ENCODE results near the gene PYGB. TPM values are rescaled to one million over a fixed set of nuclear protein-coding genes. Genes with fewer than 3 reads are reported as not detected.
A peak's percentile ranks its signal among the peaks of the same experiment; 100 is the strongest.
"Not testable (repeated sequence)": the region's sequence is repeated elsewhere in the genome, so short reads cannot be mapped to it uniquely, and the experiment has no call there.

The PYGB gene
- total RNA-seq, 4 donors from 2014 or later, result 83.2 to 141 (median 94.6) TPM

GRCh38 chr20:25310921-25311728 is 63.2 kb downstream of the PYGB start:
- peak; percentile 32 to 46 for DNase-seq
- H3K4me1 ChIP-seq, result peaks cover 20 to 31% of the 10 kb centered on the region in 2 donors
- 62 to 67% methylated on average over 6 of the region's 6 CpGs for WGBS, 2 donors
- intact Hi-C loops (cut with DNase I), result loop anchor here (2.0 kb wide), 1 partner anchor 70 kb away; no protein-coding TSS in a partner anchor
- no peaks in the 10 kb centered on the region for H3K9me3 ChIP-seq
- no peak overlapping the region for H3K4me3 ChIP-seq (replicated peaks in 1 of 3)
- TF ChIP-seq, protein P1, sequence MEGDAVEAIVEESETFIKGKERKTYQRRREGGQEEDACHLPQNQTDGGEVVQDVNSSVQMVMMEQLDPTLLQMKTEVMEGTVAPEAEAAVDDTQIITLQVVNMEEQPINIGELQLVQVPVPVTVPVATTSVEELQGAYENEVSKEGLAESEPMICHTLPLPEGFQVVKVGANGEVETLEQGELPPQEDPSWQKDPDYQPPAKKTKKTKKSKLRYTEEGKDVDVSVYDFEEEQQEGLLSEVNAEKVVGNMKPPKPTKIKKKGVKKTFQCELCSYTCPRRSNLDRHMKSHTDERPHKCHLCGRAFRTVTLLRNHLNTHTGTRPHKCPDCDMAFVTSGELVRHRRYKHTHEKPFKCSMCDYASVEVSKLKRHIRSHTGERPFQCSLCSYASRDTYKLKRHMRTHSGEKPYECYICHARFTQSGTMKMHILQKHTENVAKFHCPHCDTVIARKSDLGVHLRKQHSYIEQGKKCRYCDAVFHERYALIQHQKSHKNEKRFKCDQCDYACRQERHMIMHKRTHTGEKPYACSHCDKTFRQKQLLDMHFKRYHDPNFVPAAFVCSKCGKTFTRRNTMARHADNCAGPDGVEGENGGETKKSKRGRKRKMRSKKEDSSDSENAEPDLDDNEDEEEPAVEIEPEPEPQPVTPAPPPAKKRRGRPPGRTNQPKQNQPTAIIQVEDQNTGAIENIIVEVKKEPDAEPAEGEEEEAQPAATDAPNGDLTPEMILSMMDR (IDR thresholded peaks at IDR 0.05), result no peak
- no peak for TF ChIP-seq POLR2A (IDR thresholded peaks at IDR 0.05)
- H3K36me3 ChIP-seq, result peaks cover 5 to 18% of the 10 kb centered on the region in 2 donors
- H3K27me3 ChIP-seq, result no peaks in the 10 kb centered on the region
- H3K27ac ChIP-seq, result peak overlapping the region; percentile 58 to 91 (median 83)

DNA sequence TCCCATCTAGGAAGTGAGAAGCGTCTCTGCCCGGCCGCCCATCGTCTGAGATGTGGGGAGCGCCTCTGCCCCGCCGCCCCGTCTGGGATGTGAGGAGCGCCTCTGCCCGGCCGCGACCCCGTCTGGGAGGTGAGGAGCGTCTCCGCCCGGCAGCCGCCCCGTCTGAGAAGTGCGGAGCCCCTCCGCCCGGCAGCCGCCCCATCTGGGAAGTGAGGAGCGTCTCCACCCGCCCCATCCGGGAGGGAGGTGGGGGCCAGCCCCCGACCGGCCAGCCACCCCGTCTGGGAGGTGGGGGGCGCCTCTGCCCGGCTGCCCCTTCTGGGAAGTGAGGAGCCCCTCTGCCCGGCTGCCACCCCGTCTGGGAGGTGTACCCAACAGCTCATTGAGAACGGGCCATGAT is 64.8 kb downstream of the PYGB start:
- Histone ChIP-seq H3K36me3 (peaks cover 5 to 11% of the 10 kb centered on the region in 2 donors), H3K4me1 (peaks cover 20 to 31% of the 10 kb centered on the region in 2 donors)
- H3K9me3 ChIP-seq; H3K4me3 ChIP-seq (replicated peaks in 1 of 3); H3K27me3 ChIP-seq; H3K27ac ChIP-seq; intact Hi-C loops (cut with DNase I): not testable (repeated sequence)
- DNase-seq, result peak in 1 of 2 donors; percentile 0
- no CpG with 5 or more reads among the region's 33 CpGs for WGBS, 2 donors

DNA sequence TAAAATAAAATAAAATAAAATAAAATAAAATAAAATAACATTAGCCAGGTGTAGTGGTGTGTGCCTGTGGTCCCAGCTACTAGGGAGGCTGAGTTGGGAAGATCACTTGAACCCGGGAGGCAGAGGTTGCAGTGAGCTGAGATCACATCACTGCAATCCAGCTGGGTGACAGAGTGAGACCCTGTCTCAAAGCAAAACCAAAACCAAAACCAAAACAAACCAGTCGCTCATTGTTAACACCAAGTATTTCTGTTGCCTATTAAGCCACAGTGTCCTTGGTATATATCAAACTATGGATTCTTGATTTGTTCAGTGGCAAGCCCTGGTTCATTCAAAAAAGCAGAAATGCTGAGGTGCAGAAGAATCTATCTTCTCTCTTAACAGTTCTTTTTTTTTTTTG is 65.7 kb downstream of the PYGB start:
- Histone ChIP-seq H3K36me3 (peaks cover 0 to 5% of the 10 kb centered on the region in 2 donors), H3K4me1 (peaks cover 20 to 31% of the 10 kb centered on the region in 2 donors), H3K27me3 (no peaks in the 10 kb centered on the region), H3K9me3 (no peaks in the 10 kb centered on the region), H3K27ac (peak overlapping the region in 1 of 3 donors; percentile 20), H3K4me3 (replicated peaks in 1 of 3) (no peak overlapping the region)
- no peak for TF ChIP-seq POLR2A (IDR thresholded peaks at IDR 0.05)
- TF ChIP-seq, protein P1 (IDR thresholded peaks at IDR 0.05), result no peak
- peak; percentile 1 to 3 for DNase-seq
- 71 to 82% methylated on average over 2 of the region's 2 CpGs for WGBS, 2 donors
- intact Hi-C loops (cut with DNase I), result no loop called here

DNA sequence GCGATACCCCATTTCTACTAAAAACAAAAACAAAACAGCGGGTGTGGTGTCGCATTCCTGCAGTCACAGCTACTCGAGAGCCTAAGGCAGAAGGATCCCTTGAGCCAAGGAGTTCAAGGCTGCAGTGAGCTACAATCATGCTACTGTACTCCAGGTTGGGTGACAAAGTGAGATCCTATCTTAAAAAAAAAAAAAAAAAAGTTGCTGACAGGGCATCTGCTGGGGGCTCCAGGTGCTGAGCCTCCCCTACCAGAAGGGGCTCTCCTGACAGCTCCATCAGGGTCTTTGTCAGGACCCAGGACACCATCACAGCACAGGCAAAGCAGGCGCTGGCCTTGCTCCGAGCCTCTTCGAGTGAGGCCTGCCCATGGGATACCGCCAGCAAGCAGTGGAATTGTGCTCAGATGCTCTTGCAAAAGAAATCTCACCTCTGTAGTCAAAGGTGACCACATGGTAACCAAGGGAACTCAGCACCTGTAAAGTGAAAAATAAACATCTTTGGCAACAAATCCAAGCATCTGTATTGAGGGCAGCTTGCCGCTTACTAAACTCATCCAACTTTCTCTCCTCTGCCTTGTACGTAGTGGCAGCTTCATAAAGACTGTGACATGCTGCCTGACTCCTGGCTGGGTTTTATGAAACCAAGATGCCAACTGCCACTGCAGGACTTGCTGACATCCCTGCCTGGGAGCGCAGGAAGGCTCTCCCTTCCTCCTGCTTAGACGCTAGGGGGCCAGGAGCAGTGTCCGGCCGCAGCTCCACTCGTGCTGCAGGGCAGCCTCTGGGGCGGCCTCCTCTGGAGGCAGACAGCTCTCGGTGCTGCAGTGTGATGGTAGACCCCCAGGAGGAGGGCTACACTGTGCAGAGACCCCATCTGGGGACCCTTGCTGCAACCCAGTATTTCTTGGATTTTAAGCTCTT is 66.9 kb downstream of the PYGB start:
- Histone ChIP-seq H3K27me3 (no peaks in the 10 kb centered on the region), H3K4me3 (replicated peaks in 1 of 3) (no peak overlapping the region), H3K9me3 (no peaks in the 10 kb centered on the region), H3K36me3 (peaks cover 0 to 5% of the 10 kb centered on the region in 2 donors), H3K4me1 (peaks cover 20 to 24% of the 10 kb centered on the region in 2 donors), H3K27ac (peak overlapping the region in 1 of 3 donors; percentile 20)
- TF ChIP-seq, protein P1 (IDR thresholded peaks at IDR 0.05), result no peak
- TF ChIP-seq POLR2A (IDR thresholded peaks at IDR 0.05), result no peak
- peak; percentile 0 to 2 for DNase-seq
- intact Hi-C loops (cut with DNase I), result no loop called here
- WGBS, 2 donors, result 95 to 97% methylated on average over 13 to 17 of the region's 17 CpGs

- WGBS, 2 donors, result 87 to 91% methylated on average over 8 of the region's 8 CpGs
- Histone ChIP-seq H3K36me3 (peaks cover 0 to 5% of the 10 kb centered on the region in 2 donors), H3K4me1 (peaks cover 11 to 16% of the 10 kb centered on the region in 2 donors), H3K9me3 (no peaks in the 10 kb centered on the region), H3K27ac (no peak overlapping the region), H3K27me3 (no peaks in the 10 kb centered on the region), H3K4me3 (replicated peaks in 1 of 3) (no peak overlapping the region)
- peak; percentile 0 to 2 for DNase-seq
- TF ChIP-seq, protein P1 (IDR thresholded peaks at IDR 0.05), result no peak
- no peak for TF ChIP-seq POLR2A (IDR thresholded peaks at IDR 0.05)
- intact Hi-C loops (cut with DNase I), result no loop called here
Measured at GRCh38 chr20:25315418-25316210, 67.7 kb downstream of the PYGB start.

Measured in thyroid gland (tissue), 4 donors.